Measurements from ENCODE around the gene SLAMF1. TPM values are rescaled to one million over a fixed set of nuclear protein-coding genes. Genes with fewer than 3 reads are reported as not detected.

SLAMF1 gene
- total RNA-seq, 1 donor from 2014 or later, result not detected

DNA sequence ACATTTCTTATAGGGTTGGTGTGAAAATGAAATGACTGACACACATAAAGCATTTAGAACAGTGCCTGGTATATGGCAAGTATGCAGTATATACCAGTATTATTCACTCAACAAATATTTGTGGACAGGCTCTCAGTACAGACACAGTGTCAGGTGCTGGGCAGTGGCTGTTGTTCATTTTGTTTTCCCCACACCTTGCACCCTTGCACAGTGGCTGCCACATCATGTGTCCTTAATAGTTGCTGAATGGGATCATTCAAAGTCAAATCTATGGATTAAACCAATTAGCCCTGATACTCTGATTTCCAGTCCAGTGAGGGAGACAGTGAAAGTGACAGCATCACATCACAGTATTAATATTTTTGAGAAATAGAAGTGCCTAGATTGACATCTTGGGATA lies 2.4 kb downstream of the SLAMF1 start:
- Histone ChIP-seq H3K4me3 (ENCODE audit: low read depth, low read length) (no peak overlapping the region), H3K36me3 (ENCODE audit: control insufficient read depth, insufficient read depth, low read length) (no peaks in the 10 kb centered on the region), H3K27me3 (ENCODE audit: control insufficient read depth, insufficient read depth, low read length) (no peaks in the 10 kb centered on the region)
- no peak for TF ChIP-seq CTCF (IDR thresholded peaks at IDR 0.05; ENCODE audit: insufficient read depth, low read length, poor library complexity, severe bottlenecking)
- no peak for DNase-seq (ENCODE audit: low read depth)

GRCh38 chr1:160643138-160643537 lies 3.7 kb downstream of the SLAMF1 start:
- no peak for TF ChIP-seq CTCF (IDR thresholded peaks at IDR 0.05; ENCODE audit: insufficient read depth, low read length, poor library complexity, severe bottlenecking)
- no peaks in the 10 kb centered on the region for H3K36me3 ChIP-seq (ENCODE audit: control insufficient read depth, insufficient read depth, low read length)

DNA sequence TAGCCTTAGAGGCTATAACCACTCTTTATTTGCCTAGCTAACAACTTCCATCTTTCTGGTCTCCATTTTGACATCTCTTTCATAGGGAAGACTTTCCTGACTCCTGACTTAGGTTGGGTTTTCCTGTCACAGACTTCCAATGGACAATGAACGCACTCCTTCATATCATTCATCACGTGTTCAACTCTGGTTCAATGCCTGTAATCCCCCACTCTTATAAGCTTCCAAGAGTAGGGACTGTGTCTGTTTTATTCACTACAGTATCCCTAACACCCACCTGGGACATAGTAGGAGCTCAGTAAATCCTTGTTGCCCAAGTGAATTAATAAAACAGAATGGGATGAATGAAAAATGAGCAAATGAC lies 4.6 kb downstream of the SLAMF1 start:
- no peaks in the 10 kb centered on the region for H3K36me3 ChIP-seq (ENCODE audit: control insufficient read depth, insufficient read depth, low read length)
- TF ChIP-seq CTCF (IDR thresholded peaks at IDR 0.05; ENCODE audit: insufficient read depth, low read length, poor library complexity, severe bottlenecking), result no peak
- no peaks in the 10 kb centered on the region for H3K27me3 ChIP-seq (ENCODE audit: control insufficient read depth, insufficient read depth, low read length)
- DNase-seq (ENCODE audit: low read depth), result no peak
- H3K4me3 ChIP-seq (ENCODE audit: low read depth, low read length), result no peak overlapping the region

More at GRCh38 chr1:160643138-160643537, 3.7 kb downstream of the SLAMF1 start:
- no peak for DNase-seq (ENCODE audit: low read depth)
- H3K4me3 ChIP-seq (ENCODE audit: low read depth, low read length), result no peak overlapping the region
- H3K27me3 ChIP-seq (ENCODE audit: control insufficient read depth, insufficient read depth, low read length), result no peaks in the 10 kb centered on the region

GRCh38 chr1:160641323-160642280 lies 5.2 kb downstream of the SLAMF1 start:
- TF ChIP-seq CTCF (IDR thresholded peaks at IDR 0.05; ENCODE audit: insufficient read depth, low read length, poor library complexity, severe bottlenecking), result no peak
- H3K4me3 ChIP-seq (ENCODE audit: low read depth, low read length), result no peak overlapping the region

DNA sequence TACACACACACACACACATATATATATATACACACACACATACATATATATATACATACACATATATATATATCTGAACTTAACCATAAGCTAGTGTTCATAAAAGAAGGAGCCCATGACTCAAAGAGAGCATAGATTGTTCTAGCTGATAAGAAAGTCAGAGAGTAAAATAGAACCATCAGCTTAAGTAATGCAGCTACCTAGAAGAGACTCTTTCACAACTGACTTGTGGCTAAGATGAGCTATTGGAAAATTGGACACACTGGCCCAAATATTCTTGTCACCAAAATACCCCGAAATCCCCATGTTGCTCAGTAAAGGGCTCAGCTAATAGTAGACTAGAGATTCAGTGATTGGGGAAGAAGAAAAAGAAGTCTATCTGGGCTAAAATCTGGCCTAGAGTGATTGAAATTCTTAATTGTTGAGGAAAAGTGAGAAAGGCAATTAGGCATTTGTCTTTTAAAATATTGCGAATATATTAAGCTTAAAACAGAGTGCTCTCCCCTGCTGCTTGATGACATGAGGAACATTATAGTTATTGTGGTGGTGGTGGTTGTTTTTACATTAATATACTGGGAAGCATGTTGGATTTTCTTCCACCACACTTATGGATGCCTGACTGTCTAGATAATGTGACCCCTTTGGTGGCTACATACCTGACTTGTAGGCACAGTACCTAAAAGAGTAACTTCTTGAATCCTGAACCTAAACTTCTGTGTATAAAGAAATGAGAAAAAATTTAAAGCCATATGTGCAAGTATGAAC lies 6.3 kb downstream of the SLAMF1 start:
- Histone ChIP-seq H3K4me3 (ENCODE audit: low read depth, low read length) (no peak overlapping the region), H3K36me3 (ENCODE audit: control insufficient read depth, insufficient read depth, low read length) (no peaks in the 10 kb centered on the region), H3K27me3 (ENCODE audit: control insufficient read depth, insufficient read depth, low read length) (no peaks in the 10 kb centered on the region)
- no peak for TF ChIP-seq CTCF (IDR thresholded peaks at IDR 0.05; ENCODE audit: insufficient read depth, low read length, poor library complexity, severe bottlenecking)
- no peak for DNase-seq (ENCODE audit: low read depth)

More at GRCh38 chr1:160641323-160642280, 5.2 kb downstream of the SLAMF1 start:
- DNase-seq (ENCODE audit: low read depth), result no peak
- Histone ChIP-seq H3K36me3 (ENCODE audit: control insufficient read depth, insufficient read depth, low read length) (no peaks in the 10 kb centered on the region), H3K27me3 (ENCODE audit: control insufficient read depth, insufficient read depth, low read length) (no peaks in the 10 kb centered on the region)
